ENCODE measurements around the gene MEG3.

- TF ChIP-seq CTCF (IDR thresholded peaks at IDR 0.05) (no peak), POLR2A (IDR thresholded peaks at IDR 0.05) (no peak)
Measured at GRCh38 chr14:100841761-100842403, 16.0 kb downstream of the MEG3 start.
